ENCODE data around the gene DBN1. TPM values are rescaled to one million over a fixed set of nuclear protein-coding genes. Genes with fewer than 3 reads are reported as not detected.

DBN1 gene
- total RNA-seq, 1 experiment from 2014 or later: 218 TPM

DNA sequence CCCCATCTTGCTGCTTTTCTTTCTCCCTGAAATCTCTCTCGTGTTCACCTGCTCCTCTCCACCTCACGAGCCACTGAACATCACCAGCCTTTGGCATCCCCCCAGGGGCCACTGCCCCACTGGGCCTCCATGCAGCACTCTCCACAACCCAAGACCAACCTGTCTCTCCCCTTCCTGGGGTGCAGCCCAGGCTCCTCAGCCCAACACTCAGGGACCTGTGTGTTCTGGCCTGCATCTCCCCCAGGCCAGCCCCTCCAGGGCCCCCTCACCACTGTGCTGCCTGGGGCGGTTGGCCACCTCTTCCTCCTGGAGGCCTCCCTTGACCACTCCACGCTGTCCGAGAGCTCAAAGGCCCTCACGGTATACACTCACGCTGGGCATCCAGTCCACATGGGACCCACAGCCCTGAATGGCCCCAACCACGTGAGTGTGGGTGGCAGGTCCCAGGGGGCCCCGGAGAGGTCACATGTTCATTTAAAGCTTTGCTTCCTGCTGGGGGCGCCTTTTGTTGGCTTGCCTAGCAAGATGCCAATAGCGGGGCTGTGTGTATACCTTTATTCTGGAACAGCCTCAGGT, 36.6 kb upstream of the DBN1 start:
- no peak for TF ChIP-seq CTCF (IDR thresholded peaks at IDR 0.05; ENCODE audit: unreplicated experiment)
- Mint-ChIP-seq H3K36me3 (ENCODE audit: insufficient read depth, unreplicated experiment) (peaks cover 45% of the 10 kb centered on the region), H3K27me3 (ENCODE audit: unreplicated experiment) (no peaks in the 10 kb centered on the region), H3K9me3 (ENCODE audit: low read depth, unreplicated experiment) (no peaks in the 10 kb centered on the region), H3K27ac (ENCODE audit: unreplicated experiment) (no peak overlapping the region), H3K4me3 (ENCODE audit: low read depth, unreplicated experiment) (no peak overlapping the region), H3K4me1 (ENCODE audit: low read depth, unreplicated experiment) (no peaks in the 10 kb centered on the region)
- no peak for DNase-seq
- CTCF ChIA-PET: no interaction called here
- BruUV-seq (replicated peaks): no TSS peak
- intact Hi-C loops (cut with micrococcal nuclease; ENCODE audit: unreplicated experiment): no loop called here

GRCh38 chr5:177509381-177509951, 36.0 kb upstream of the DBN1 start, which contains the start of gene DOK3:
DOK3 (minus strand) TSS chr5:177509826; CDS start chr5:177509540, 286 bp downstream.
- H3K27me3 Mint-ChIP-seq (ENCODE audit: unreplicated experiment): no peaks in the 10 kb centered on the region
- no peak within 1 kb of the TSS for H3K27ac Mint-ChIP-seq (ENCODE audit: unreplicated experiment)
- CTCF ChIA-PET: no interaction called here

DNA sequence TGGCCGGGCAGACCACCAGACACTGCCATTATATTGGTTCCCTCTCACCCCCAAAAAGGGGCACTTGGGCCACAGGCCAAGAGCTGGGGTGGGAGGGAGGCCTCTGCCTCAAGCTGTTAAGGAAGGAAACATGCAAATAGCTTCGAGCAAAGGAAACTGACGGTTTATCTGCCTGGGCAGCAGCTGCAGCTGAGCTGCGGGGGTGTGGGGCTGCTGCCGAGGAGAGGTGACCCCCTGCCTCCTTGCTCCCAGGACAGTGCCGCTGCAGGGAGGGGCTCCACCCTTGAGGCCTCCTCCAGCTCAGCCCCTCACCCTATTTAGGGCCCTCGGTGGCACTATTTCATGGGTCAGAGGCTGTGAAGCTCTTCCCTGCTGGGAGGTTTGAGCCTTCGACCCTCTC, 35.4 kb upstream of the DBN1 start:
- Mint-ChIP-seq H3K4me3 (ENCODE audit: low read depth, unreplicated experiment) (no peak overlapping the region), H3K36me3 (ENCODE audit: insufficient read depth, unreplicated experiment) (peaks cover 39% of the 10 kb centered on the region), H3K9me3 (ENCODE audit: low read depth, unreplicated experiment) (no peaks in the 10 kb centered on the region), H3K27me3 (ENCODE audit: unreplicated experiment) (no peaks in the 10 kb centered on the region), H3K4me1 (ENCODE audit: low read depth, unreplicated experiment) (no peaks in the 10 kb centered on the region), H3K27ac (ENCODE audit: unreplicated experiment) (no peak overlapping the region)
- TF ChIP-seq CTCF (IDR thresholded peaks at IDR 0.05; ENCODE audit: unreplicated experiment): no peak
- no TSS peak for BruUV-seq (replicated peaks)
- intact Hi-C loops (cut with micrococcal nuclease; ENCODE audit: unreplicated experiment): no loop called here
- CTCF ChIA-PET: interaction anchor here (1.0 kb wide), 1 partner anchor 11 kb away, joined by 4 read pairs; the partner anchor contains the start of gene PDLIM7
- DNase-seq: no peak

More at GRCh38 chr5:177509381-177509951, 36.0 kb upstream of the DBN1 start, which contains the start of gene DOK3:
- no TSS peak for BruUV-seq (replicated peaks)
- Mint-ChIP-seq H3K36me3 (ENCODE audit: insufficient read depth, unreplicated experiment) (peaks cover 43% of the 10 kb centered on the region), H3K4me1 (ENCODE audit: low read depth, unreplicated experiment) (no peaks in the 10 kb centered on the region), H3K9me3 (ENCODE audit: low read depth, unreplicated experiment) (no peaks in the 10 kb centered on the region), H3K4me3 (ENCODE audit: low read depth, unreplicated experiment) (no peak within 1 kb of the TSS)
- DNase-seq: no peak
- intact Hi-C loops (cut with micrococcal nuclease; ENCODE audit: unreplicated experiment): no loop called here
- TF ChIP-seq CTCF (IDR thresholded peaks at IDR 0.05; ENCODE audit: unreplicated experiment): no peak

GRCh38 chr5:177508221-177508611, 34.8 kb upstream of the DBN1 start:
- Mint-ChIP-seq H3K4me1 (ENCODE audit: low read depth, unreplicated experiment) (no peaks in the 10 kb centered on the region), H3K4me3 (ENCODE audit: low read depth, unreplicated experiment) (no peak overlapping the region), H3K27me3 (ENCODE audit: unreplicated experiment) (no peaks in the 10 kb centered on the region), H3K9me3 (ENCODE audit: low read depth, unreplicated experiment) (no peaks in the 10 kb centered on the region), H3K36me3 (ENCODE audit: insufficient read depth, unreplicated experiment) (peaks cover 37% of the 10 kb centered on the region), H3K27ac (ENCODE audit: unreplicated experiment) (peak overlapping the region; percentile 1)
- no peak for DNase-seq
- CTCF ChIA-PET: interaction anchor here (1.0 kb wide), 1 partner anchor 11 kb away, joined by 4 read pairs; the partner anchor contains the start of gene PDLIM7
- no peak for TF ChIP-seq CTCF (IDR thresholded peaks at IDR 0.05; ENCODE audit: unreplicated experiment)
- BruUV-seq (replicated peaks): no TSS peak
- intact Hi-C loops (cut with micrococcal nuclease; ENCODE audit: unreplicated experiment): no loop called here
